ENCODE measurements around the gene C6orf62.
"Not testable (repeated sequence)": the region's sequence is repeated elsewhere in the genome, so short reads cannot be mapped to it uniquely, and the experiment has no call there.

Gene C6orf62

GRCh38 chr6:24696097-24696496 lies 22.9 kb downstream of the C6orf62 start:
- DNase-seq (ENCODE audit: low spot score) = no peak

- DNase-seq (ENCODE audit: low spot score) = peak; percentile 28
Measured at GRCh38 chr6:24695635-24696034, 23.3 kb downstream of the C6orf62 start.

GRCh38 chr6:24694198-24694597 lies 24.8 kb downstream of the C6orf62 start:
- no peak for DNase-seq (ENCODE audit: low spot score)

- no peak for DNase-seq (ENCODE audit: low spot score)
Measured at GRCh38 chr6:24692848-24693592, 25.9 kb downstream of the C6orf62 start.

GRCh38 chr6:24692415-24692814 lies 26.5 kb downstream of the C6orf62 start:
- DNase-seq (ENCODE audit: low spot score) = no peak

DNA sequence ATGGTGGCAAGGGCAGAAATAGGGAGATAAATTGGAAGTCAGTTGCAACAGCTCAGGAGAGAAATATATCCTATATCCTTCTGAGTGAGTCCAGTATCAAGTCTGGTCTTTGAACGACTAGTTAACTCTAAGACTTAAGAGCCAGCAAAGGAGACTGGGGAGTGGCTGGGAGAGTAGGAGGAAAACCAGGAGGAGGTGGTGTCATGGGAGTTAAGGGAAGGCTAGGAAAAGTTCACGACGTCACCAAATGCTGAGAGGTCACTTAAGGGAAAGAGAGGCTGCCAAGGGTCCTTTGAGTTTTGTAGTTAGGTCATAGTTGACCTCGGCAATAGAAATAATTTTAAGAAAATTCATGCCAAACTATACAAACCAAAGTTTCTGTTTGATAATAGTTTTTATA lies 27.0 kb downstream of the C6orf62 start:
- no peak for DNase-seq (ENCODE audit: low spot score)

GRCh38 chr6:24691550-24691949 lies 27.4 kb downstream of the C6orf62 start:
- DNase-seq (ENCODE audit: low spot score) = no peak

DNA sequence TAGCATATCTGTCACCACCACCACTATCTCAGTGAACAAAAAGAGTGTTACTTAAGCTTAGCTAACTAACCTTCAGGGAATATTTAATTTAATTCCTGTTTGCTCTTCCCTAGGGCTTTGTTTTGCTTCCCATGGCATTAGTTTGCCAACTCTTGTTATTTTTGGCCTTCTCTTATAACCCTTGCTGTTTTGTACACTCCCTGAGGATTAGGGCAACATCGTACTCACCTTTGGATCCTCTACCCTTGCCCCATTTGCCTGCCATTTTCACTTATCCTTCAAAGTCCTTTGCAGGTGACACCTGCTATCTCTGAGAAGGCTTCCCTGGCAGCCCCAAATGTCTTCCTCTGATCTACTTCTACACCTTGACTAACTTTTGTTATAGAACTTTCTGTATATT lies 28.4 kb downstream of the C6orf62 start:
- no peak for DNase-seq (ENCODE audit: low spot score)

DNA sequence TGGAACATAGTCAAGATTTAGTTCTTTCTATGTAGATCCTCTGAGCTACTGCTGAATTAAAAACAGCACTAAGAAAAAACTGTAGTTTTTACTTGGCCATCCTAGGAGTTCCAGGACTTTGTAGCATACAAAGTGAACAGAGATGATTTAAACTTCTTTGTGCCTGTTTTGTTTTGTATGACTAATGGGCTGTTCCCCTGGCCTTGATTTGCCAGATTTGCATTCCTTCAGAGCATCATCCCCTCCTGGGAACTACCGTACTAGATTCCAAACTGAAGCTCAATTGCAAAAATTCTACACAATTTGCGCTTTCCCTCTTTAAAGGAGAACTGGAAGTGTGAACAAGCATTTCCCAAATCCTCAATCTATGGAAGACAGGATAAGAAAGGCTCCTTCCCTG lies 29.0 kb downstream of the C6orf62 start:
- DNase-seq (ENCODE audit: low spot score) = no peak

DNA sequence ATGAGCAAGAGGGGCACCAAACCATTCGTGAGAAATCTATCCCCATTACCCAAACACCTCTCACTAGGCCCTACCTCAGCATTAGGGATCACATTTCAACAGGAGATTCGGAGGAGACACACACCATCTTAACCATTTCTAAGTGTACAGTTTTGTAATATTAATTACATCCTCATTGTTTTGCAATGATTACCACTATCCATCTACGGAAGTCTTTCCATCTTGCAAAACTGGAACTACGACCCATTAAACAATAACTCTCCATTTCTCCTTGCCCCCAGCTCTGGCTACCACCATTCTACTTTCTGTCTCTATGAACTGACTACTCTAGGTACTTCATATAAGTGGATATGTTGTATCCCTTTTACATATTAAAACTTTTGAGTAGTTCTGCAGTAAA lies 32.0 kb downstream of the C6orf62 start:
- DNase-seq (ENCODE audit: low spot score) = no peak

DNA sequence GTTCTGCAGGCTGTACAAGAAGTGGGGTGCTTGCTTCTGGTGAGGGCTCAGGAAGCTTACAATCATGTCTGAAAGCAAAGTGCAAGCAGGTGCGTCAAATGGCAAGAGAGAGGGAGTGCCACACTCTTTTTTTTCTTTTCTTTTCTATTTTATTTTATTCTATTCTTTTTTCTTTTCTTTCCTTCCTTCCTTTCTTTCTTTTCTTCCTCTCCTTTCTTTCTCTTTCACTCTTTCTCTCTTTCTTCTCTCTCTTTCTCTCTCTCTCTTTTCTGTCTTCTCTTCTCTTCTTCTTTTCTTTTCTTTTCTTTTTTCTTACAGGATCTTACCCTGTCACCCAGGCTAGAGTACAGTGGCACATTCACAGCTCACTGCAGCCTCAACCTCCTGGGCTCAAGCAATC lies 32.5 kb downstream of the C6orf62 start:
- DNase-seq (ENCODE audit: low spot score) = no peak

GRCh38 chr6:24683297-24684296 lies 35.4 kb downstream of the C6orf62 start:
- DNase-seq (ENCODE audit: low spot score) = no peak

GRCh38 chr6:24680582-24680981 lies 38.4 kb downstream of the C6orf62 start:
- no peak for DNase-seq (ENCODE audit: low spot score)

DNA sequence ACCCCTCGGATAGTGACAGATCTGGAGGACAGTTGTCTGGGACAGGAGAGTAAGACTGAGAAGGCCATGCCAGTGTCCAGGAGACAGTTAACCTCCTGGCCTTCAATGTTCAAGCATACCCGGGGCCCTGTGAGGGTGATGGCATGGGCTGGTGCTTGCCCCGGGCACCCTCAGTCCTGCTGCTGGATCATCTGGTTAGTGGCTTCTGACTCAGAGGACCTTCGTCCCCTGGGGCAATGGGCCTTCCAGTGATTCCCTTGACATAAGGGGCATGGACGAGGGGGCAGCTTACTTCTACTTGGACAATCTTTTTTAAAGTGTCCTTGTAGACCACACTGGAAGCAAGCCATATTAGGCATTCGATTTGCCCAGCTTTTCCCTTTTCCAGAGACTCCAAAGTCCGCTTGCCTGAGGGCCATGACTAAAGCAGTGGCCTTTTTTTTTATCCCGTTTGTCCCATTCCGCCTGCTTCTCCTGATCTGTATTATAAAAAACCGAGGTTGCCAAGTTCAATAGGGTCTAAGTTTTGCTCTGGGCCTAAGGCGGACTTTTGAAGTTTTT lies 40.1 kb downstream of the C6orf62 start:
- DNase-seq (ENCODE audit: low spot score) = not testable (repeated sequence)

DNA sequence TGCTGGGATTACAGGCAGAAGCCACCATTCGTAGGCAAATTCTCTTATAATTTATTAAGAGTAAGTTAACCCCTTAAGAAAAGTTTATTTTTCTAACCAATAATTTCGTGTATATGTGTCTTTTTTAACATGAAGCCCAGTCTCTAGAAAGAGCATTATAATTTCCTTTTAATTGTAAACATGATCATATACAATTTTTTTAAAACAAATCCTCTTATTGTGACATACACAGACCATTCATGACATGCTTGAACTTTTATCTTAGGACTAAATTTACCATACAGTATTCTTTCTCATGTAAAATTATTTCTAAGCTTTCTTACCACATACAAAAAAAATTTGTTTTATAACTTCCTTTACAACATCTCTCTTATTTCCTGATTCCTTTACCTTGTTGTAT lies 45.3 kb downstream of the C6orf62 start:
- no peak for DNase-seq (ENCODE audit: low spot score)

- DNase-seq (ENCODE audit: low spot score) = no peak
Measured at GRCh38 chr6:24672620-24673182, 46.3 kb downstream of the C6orf62 start.

- DNase-seq (ENCODE audit: low spot score) = not testable (repeated sequence)
Measured at GRCh38 chr6:24671077-24671476, 47.9 kb downstream of the C6orf62 start.

- not testable (repeated sequence) for DNase-seq (ENCODE audit: low spot score)
Measured at GRCh38 chr6:24670492-24670891, 48.5 kb downstream of the C6orf62 start.

GRCh38 chr6:24668997-24669361 lies 50.0 kb downstream of the C6orf62 start:
- no peak for DNase-seq (ENCODE audit: low spot score)

- DNase-seq (ENCODE audit: low spot score) = not testable (repeated sequence)
Measured at GRCh38 chr6:24668066-24668996, 50.6 kb downstream of the C6orf62 start.

GRCh38 chr6:24667378-24667803 lies 51.6 kb downstream of the C6orf62 start:
- DNase-seq (ENCODE audit: low spot score) = no peak
